Upper lobe of left lung (tissue), 4 donors: ENCODE data around the gene H2AZ1.

Experiments
- CTCF ChIP-seq, 6 experiments: fragments of 450-650 bp in 4 of 6; fragments of 200-600 bp in 2 of 6; sonication (generic) in 2 of 6; IDR thresholded peaks; one replicate each; pipeline ENCODE4 v1.5.1; 2016 to 2019; ENCODE audit warnings: antibody characterized with exemption in 6 of 6
- POLR2AphosphoS5 ChIP-seq, 2 donors: sonication (generic); formaldehyde crosslinking; IDR thresholded peaks; one replicate each; pipeline ENCODE4 v1.5.1; 2017; ENCODE audit warnings: antibody characterized with exemption in 2 of 2

GRCh38 chr4:99966692-99967091 lies 16.6 kb upstream of the H2AZ1 start:
- TF ChIP-seq CTCF (IDR thresholded peaks at IDR 0.05), result no peak
- no peak for TF ChIP-seq POLR2AphosphoS5 (IDR thresholded peaks at IDR 0.05)
